ENCODE results near the gene ZNF777.

DNA sequence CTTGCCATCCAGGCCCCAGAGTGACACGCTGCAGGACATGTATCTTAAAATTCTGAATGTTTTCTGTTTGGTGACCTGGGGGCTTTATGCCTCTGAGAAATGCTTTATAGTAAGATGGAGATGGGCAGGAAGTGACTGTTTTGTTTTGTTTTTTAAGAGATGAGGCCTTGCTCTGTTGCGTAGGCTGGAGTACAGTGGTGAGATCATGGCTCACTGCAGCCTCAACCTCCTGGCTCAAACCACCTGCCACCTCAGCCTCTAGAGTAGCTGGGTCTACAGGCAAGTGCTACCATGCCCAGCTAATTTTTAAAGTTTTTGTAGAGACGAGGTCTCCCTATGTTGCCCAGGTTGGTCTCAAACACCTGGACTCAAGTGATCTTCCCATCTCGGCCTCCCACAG, 20.6 kb downstream of the ZNF777 start:
- no peak for TF ChIP-seq ESRRA (CRISPR knock-in tag; IDR thresholded peaks at IDR 0.05; ENCODE audit: borderline replicate concordance)
- TF ChIP-seq, protein P1, sequence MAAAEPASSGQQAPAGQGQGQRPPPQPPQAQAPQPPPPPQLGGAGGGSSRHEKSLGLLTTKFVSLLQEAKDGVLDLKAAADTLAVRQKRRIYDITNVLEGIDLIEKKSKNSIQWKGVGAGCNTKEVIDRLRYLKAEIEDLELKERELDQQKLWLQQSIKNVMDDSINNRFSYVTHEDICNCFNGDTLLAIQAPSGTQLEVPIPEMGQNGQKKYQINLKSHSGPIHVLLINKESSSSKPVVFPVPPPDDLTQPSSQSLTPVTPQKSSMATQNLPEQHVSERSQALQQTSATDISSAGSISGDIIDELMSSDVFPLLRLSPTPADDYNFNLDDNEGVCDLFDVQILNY (CRISPR knock-in tag; IDR thresholded peaks at IDR 0.05) = no peak
- TF ChIP-seq, protein P2, sequence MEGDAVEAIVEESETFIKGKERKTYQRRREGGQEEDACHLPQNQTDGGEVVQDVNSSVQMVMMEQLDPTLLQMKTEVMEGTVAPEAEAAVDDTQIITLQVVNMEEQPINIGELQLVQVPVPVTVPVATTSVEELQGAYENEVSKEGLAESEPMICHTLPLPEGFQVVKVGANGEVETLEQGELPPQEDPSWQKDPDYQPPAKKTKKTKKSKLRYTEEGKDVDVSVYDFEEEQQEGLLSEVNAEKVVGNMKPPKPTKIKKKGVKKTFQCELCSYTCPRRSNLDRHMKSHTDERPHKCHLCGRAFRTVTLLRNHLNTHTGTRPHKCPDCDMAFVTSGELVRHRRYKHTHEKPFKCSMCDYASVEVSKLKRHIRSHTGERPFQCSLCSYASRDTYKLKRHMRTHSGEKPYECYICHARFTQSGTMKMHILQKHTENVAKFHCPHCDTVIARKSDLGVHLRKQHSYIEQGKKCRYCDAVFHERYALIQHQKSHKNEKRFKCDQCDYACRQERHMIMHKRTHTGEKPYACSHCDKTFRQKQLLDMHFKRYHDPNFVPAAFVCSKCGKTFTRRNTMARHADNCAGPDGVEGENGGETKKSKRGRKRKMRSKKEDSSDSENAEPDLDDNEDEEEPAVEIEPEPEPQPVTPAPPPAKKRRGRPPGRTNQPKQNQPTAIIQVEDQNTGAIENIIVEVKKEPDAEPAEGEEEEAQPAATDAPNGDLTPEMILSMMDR (IDR thresholded peaks at IDR 0.05) = no peak
- TF ChIP-seq, protein P3, sequence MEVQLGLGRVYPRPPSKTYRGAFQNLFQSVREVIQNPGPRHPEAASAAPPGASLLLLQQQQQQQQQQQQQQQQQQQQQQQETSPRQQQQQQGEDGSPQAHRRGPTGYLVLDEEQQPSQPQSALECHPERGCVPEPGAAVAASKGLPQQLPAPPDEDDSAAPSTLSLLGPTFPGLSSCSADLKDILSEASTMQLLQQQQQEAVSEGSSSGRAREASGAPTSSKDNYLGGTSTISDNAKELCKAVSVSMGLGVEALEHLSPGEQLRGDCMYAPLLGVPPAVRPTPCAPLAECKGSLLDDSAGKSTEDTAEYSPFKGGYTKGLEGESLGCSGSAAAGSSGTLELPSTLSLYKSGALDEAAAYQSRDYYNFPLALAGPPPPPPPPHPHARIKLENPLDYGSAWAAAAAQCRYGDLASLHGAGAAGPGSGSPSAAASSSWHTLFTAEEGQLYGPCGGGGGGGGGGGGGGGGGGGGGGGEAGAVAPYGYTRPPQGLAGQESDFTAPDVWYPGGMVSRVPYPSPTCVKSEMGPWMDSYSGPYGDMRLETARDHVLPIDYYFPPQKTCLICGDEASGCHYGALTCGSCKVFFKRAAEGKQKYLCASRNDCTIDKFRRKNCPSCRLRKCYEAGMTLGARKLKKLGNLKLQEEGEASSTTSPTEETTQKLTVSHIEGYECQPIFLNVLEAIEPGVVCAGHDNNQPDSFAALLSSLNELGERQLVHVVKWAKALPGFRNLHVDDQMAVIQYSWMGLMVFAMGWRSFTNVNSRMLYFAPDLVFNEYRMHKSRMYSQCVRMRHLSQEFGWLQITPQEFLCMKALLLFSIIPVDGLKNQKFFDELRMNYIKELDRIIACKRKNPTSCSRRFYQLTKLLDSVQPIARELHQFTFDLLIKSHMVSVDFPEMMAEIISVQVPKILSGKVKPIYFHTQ (CRISPR knock-in tag; IDR thresholded peaks at IDR 0.05) = no peak
- TF ChIP-seq, protein P4, sequence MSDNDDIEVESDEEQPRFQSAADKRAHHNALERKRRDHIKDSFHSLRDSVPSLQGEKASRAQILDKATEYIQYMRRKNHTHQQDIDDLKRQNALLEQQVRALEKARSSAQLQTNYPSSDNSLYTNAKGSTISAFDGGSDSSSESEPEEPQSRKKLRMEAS (CRISPR knock-in tag; IDR thresholded peaks at IDR 0.05) = no peak
- no peak for TF ChIP-seq ZBTB21 (CRISPR knock-in tag; IDR thresholded peaks at IDR 0.05; ENCODE audit: borderline replicate concordance)
- TF ChIP-seq PRRX2 (CRISPR knock-in tag; IDR thresholded peaks at IDR 0.05) = no peak
- no peak for TF ChIP-seq CREM (CRISPR knock-in tag; IDR thresholded peaks at IDR 0.05)
- TF ChIP-seq, protein P5, sequence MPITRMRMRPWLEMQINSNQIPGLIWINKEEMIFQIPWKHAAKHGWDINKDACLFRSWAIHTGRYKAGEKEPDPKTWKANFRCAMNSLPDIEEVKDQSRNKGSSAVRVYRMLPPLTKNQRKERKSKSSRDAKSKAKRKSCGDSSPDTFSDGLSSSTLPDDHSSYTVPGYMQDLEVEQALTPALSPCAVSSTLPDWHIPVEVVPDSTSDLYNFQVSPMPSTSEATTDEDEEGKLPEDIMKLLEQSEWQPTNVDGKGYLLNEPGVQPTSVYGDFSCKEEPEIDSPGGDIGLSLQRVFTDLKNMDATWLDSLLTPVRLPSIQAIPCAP (CRISPR knock-in tag; IDR thresholded peaks at IDR 0.05) = no peak
- TF ChIP-seq MYBL2 (CRISPR knock-in tag; IDR thresholded peaks at IDR 0.05) = no peak
- TF ChIP-seq, protein P6, sequence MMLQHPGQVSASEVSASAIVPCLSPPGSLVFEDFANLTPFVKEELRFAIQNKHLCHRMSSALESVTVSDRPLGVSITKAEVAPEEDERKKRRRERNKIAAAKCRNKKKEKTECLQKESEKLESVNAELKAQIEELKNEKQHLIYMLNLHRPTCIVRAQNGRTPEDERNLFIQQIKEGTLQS (CRISPR knock-in tag; conservative IDR thresholded peaks at IDR 0.05) = no peak
- TF ChIP-seq SP1 (CRISPR knock-in tag; conservative IDR thresholded peaks at IDR 0.05) = no peak
- TF ChIP-seq, protein P7, sequence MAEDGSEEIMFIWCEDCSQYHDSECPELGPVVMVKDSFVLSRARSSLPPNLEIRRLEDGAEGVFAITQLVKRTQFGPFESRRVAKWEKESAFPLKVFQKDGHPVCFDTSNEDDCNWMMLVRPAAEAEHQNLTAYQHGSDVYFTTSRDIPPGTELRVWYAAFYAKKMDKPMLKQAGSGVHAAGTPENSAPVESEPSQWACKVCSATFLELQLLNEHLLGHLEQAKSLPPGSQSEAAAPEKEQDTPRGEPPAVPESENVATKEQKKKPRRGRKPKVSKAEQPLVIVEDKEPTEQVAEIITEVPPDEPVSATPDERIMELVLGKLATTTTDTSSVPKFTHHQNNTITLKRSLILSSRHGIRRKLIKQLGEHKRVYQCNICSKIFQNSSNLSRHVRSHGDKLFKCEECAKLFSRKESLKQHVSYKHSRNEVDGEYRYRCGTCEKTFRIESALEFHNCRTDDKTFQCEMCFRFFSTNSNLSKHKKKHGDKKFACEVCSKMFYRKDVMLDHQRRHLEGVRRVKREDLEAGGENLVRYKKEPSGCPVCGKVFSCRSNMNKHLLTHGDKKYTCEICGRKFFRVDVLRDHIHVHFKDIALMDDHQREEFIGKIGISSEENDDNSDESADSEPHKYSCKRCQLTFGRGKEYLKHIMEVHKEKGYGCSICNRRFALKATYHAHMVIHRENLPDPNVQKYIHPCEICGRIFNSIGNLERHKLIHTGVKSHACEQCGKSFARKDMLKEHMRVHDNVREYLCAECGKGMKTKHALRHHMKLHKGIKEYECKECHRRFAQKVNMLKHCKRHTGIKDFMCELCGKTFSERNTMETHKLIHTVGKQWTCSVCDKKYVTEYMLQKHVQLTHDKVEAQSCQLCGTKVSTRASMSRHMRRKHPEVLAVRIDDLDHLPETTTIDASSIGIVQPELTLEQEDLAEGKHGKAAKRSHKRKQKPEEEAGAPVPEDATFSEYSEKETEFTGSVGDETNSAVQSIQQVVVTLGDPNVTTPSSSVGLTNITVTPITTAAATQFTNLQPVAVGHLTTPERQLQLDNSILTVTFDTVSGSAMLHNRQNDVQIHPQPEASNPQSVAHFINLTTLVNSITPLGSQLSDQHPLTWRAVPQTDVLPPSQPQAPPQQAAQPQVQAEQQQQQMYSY (CRISPR knock-in tag; IDR thresholded peaks at IDR 0.05) = no peak

Measured in WTC11 (cell line).